Calu3 (cell line): Measurements from ENCODE around the gene TMPRSS2. TPM values are rescaled to one million over a fixed set of nuclear protein-coding genes. Genes with fewer than 3 reads are reported as not detected.
A peak's percentile ranks its signal among the peaks of the same experiment; 100 is the strongest.

ENCODE experiments used
- BruUV-seq: library from RNA; stranded (reverse); fragments of 400-500 nt; replicated peaks from 2 replicates; lab custom pipeline; 2021; lab: Mats Ljungman, UMichigan
- CTCF ChIA-PET: fragments of 300-600 bp; sonication (Branson Sonifier 250); formaldehyde crosslinking; loops from one replicate; lab custom pipeline; 2022; ENCODE audit warnings: antibody characterized with exemption; lab: Charles Lee
- DNase-seq: peaks from one replicate; pipeline ENCODE4 v3.0.0; 2022
- H3K27ac Mint-ChIP-seq: one replicate; pipeline ENCODE4 v1.8.0; 2022; ENCODE audit warnings: mixed read lengths; ENCODE audit not compliant: unreplicated experiment
- H3K27me3 Mint-ChIP-seq: one replicate; pipeline ENCODE4 v1.8.0; 2022; ENCODE audit warnings: mixed read lengths; ENCODE audit not compliant: unreplicated experiment
- H3K36me3 Mint-ChIP-seq: one replicate; pipeline ENCODE4 v1.8.0; 2022; ENCODE audit warnings: mild to moderate bottlenecking, moderate library complexity, mixed read lengths; ENCODE audit not compliant: insufficient read depth, unreplicated experiment
- H3K4me1 Mint-ChIP-seq: one replicate; pipeline ENCODE4 v1.8.0; 2022; ENCODE audit warnings: mild to moderate bottlenecking, low read depth, mixed read lengths; ENCODE audit not compliant: unreplicated experiment
- H3K4me3 Mint-ChIP-seq: one replicate; pipeline ENCODE4 v1.8.0; 2022; ENCODE audit warnings: mild to moderate bottlenecking, low read depth, moderate library complexity, mixed read lengths; ENCODE audit not compliant: unreplicated experiment
- H3K9me3 Mint-ChIP-seq: one replicate; pipeline ENCODE4 v1.8.0; 2022; ENCODE audit warnings: low read depth, mixed read lengths; ENCODE audit not compliant: unreplicated experiment
- CTCF ChIP-seq: fragments of 200-600 bp; IDR thresholded peaks from one replicate; pipeline ENCODE4 v1.8.0; 2022; ENCODE audit warnings: antibody characterized with exemption; ENCODE audit not compliant: unreplicated experiment
- intact Hi-C: fragments of 100-400 bp; cut with micrococcal nuclease; formaldehyde crosslinking; loops from one replicate; pipeline ENCODE4 v1.10.0; 2022; ENCODE audit not compliant: unreplicated experiment
- total RNA-seq: library from RNA; stranded (reverse); gene quantifications from 2 replicates; pipeline ENCODE4 v1.2.3, GENCODE V29; 2022

Gene TMPRSS2
- total RNA-seq, 1 experiment from 2014 or later: 13.1 TPM

- H3K4me3 Mint-ChIP-seq: no peak overlapping the region
- no peak overlapping the region for H3K27ac Mint-ChIP-seq
- CTCF ChIA-PET: no interaction called here
- no peaks in the 10 kb centered on the region for H3K4me1 Mint-ChIP-seq
- no peaks in the 10 kb centered on the region for H3K27me3 Mint-ChIP-seq
- peaks cover 7% of the 10 kb centered on the region for H3K36me3 Mint-ChIP-seq
- no peak for DNase-seq
- no peaks in the 10 kb centered on the region for H3K9me3 Mint-ChIP-seq
- TF ChIP-seq CTCF: no peak
- intact Hi-C loops: loop anchor here (10.0 kb wide), 1 partner anchor 55 kb away; no protein-coding TSS in a partner anchor
- BruUV-seq: no TSS peak
Measured at GRCh38 chr21:41509733-41510132, 1.8 kb upstream of the TMPRSS2 start.

- Mint-ChIP-seq H3K36me3 (peaks cover 7% of the 10 kb centered on the region), H3K9me3 (no peaks in the 10 kb centered on the region), H3K4me1 (no peaks in the 10 kb centered on the region), H3K4me3 (peak overlapping the region; percentile 71), H3K27me3 (no peaks in the 10 kb centered on the region), H3K27ac (no peak overlapping the region)
- intact Hi-C loops: loop anchor here (10.0 kb wide), 1 partner anchor 56 kb away; no protein-coding TSS in a partner anchor
- CTCF ChIA-PET: interaction anchor here (1.2 kb wide), 1 partner anchor 103 kb away, joined by 3 read pairs; no protein-coding TSS in a partner anchor
- no peak for TF ChIP-seq CTCF
- TSS peak; percentile 30 for BruUV-seq
- DNase-seq: no peak
Measured at GRCh38 chr21:41509145-41509496, 1.2 kb upstream of the TMPRSS2 start.

- Mint-ChIP-seq H3K4me1 (no peaks in the 10 kb centered on the region), H3K27ac (no peak overlapping the region), H3K27me3 (no peaks in the 10 kb centered on the region), H3K36me3 (peaks cover 7% of the 10 kb centered on the region), H3K4me3 (peak overlapping the region; percentile 71), H3K9me3 (no peaks in the 10 kb centered on the region)
- intact Hi-C loops: loop anchor here (10.0 kb wide), 1 partner anchor 56 kb away; no protein-coding TSS in a partner anchor
- DNase-seq: no peak
- no TSS peak for BruUV-seq
- no peak for TF ChIP-seq CTCF
- CTCF ChIA-PET: interaction anchor here (0.6 to 1.2 kb wide), 2 partner anchors 40 to 103 kb away, joined by 3 to 4 read pairs; no protein-coding TSS in a partner anchor
Measured at GRCh38 chr21:41508415-41509144, 622 bp upstream of the TMPRSS2 start.

GRCh38 chr21:41506611-41507520 lies 1.1 kb downstream of the TMPRSS2 start:
- intact Hi-C loops: loop anchor here (10.0 kb wide), 1 partner anchor 58 kb away; no protein-coding TSS in a partner anchor
- H3K36me3 Mint-ChIP-seq: peaks cover 7% of the 10 kb centered on the region
- CTCF ChIA-PET: no interaction called here
- no peak for TF ChIP-seq CTCF
- H3K4me3 Mint-ChIP-seq: peak overlapping the region; percentile 71
- H3K27me3 Mint-ChIP-seq: no peaks in the 10 kb centered on the region
- H3K9me3 Mint-ChIP-seq: no peaks in the 10 kb centered on the region
- no peak overlapping the region for H3K27ac Mint-ChIP-seq
- peak; percentile 39 for DNase-seq
- H3K4me1 Mint-ChIP-seq: peaks cover 10% of the 10 kb centered on the region
- no TSS peak for BruUV-seq
